GM23338 (cell line): Measurements from ENCODE around the gene SNRNP35.

ENCODE experiments used
- CREB1 ChIP-seq: fragments of 250-450 bp; sonication (Bioruptor Pico); IDR thresholded peaks from 2 replicates; pipeline ENCODE4 v1.5.0; 2020; ENCODE audit warnings: low read depth, mild to moderate bottlenecking, moderate library complexity
- EZH2 ChIP-seq: fragments of 200-600 bp; sonication (generic); IDR thresholded peaks from one replicate; pipeline ENCODE4 v1.8.0; 2017; ENCODE audit warnings: antibody characterized with exemption, mild to moderate bottlenecking, low read depth; ENCODE audit not compliant: unreplicated experiment
- EZH2phosphoT487 ChIP-seq: fragments of 200-600 bp; sonication (generic); IDR thresholded peaks from one replicate; pipeline ENCODE4 v1.8.1; 2018; ENCODE audit warnings: antibody characterized with exemption; ENCODE audit not compliant: unreplicated experiment
- NANOG ChIP-seq: IDR thresholded peaks from 2 replicates; pipeline ENCODE4 v1.6.1; 2016; ENCODE audit warnings: antibody characterized with exemption, borderline replicate concordance
- STAT1 ChIP-seq: IDR thresholded peaks from one replicate; pipeline ENCODE4 v1.6.1; 2016; ENCODE audit warnings: antibody characterized with exemption; ENCODE audit not compliant: unreplicated experiment
- ZNF331 ChIP-seq: fragments of 250-450 bp; sonication (Bioruptor Pico); IDR thresholded peaks from 2 replicates; pipeline ENCODE4 v1.5.0; 2020; ENCODE audit warnings: low read depth, mild to moderate bottlenecking, moderate library complexity
- TF ChIP-seq, protein P1 (sequence below), 2 experiments: fragments of 200-600 bp in 1 of 2; sonication (generic) in 1 of 2; conservative IDR thresholded peaks; 2 replicates each; pipeline versions ENCODE4 v1.5.1 to v1.6.1; 2016 to 2017; ENCODE audit warnings: antibody characterized with exemption in 2 of 2, low read depth in 2 of 2, mild to moderate bottlenecking in 2 of 2, moderate library complexity in 1 of 2
- TF ChIP-seq, protein P2 (sequence below): IDR thresholded peaks from one replicate; pipeline ENCODE4 v1.6.1; 2018; ENCODE audit warnings: antibody characterized with exemption; ENCODE audit not compliant: unreplicated experiment
- TF ChIP-seq, protein P3 (sequence below): IDR thresholded peaks from 2 replicates; pipeline ENCODE4 v1.6.1; 2016; ENCODE audit warnings: antibody characterized with exemption

DNA sequence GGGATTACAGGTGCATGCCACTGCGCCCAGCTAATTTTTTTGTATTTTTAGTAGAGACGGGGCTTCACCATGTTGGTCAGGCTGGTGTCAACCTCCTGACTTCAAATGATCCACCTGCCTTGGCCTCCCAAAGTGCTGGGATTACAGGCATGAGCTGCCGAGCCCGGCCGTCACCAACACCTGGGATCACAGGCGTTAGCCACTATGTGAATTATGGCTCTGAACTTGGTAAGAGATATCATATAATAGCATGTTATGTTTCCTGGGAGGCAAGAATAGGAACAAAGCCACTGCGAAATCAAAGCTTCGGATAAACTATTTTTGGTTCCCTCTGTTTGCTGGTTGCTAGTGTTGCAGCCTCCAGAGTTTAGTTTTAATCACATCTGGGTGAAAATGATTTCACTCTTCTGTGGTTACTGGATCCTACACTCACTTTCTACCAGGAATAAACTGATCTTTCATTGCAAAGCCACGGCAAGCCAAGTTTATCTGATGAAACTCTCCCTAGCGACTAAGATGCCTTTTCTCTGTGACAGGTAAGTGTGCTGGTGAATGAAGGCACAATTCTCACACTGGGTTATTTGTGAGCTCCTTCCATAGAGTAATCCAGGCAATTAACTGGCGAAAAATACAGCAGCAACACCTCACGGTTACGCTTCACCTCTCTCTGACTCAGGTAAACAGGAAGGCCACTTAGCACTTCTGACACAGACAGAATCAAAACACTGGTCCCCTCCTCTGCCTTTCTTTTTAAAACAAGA lies 16.7 kb downstream of the SNRNP35 start:
- TF ChIP-seq, protein P1, sequence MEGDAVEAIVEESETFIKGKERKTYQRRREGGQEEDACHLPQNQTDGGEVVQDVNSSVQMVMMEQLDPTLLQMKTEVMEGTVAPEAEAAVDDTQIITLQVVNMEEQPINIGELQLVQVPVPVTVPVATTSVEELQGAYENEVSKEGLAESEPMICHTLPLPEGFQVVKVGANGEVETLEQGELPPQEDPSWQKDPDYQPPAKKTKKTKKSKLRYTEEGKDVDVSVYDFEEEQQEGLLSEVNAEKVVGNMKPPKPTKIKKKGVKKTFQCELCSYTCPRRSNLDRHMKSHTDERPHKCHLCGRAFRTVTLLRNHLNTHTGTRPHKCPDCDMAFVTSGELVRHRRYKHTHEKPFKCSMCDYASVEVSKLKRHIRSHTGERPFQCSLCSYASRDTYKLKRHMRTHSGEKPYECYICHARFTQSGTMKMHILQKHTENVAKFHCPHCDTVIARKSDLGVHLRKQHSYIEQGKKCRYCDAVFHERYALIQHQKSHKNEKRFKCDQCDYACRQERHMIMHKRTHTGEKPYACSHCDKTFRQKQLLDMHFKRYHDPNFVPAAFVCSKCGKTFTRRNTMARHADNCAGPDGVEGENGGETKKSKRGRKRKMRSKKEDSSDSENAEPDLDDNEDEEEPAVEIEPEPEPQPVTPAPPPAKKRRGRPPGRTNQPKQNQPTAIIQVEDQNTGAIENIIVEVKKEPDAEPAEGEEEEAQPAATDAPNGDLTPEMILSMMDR (conservative IDR thresholded peaks at IDR 0.05; ENCODE audit: low read depth in 2 of 2), result no peak
- TF ChIP-seq, protein P2, sequence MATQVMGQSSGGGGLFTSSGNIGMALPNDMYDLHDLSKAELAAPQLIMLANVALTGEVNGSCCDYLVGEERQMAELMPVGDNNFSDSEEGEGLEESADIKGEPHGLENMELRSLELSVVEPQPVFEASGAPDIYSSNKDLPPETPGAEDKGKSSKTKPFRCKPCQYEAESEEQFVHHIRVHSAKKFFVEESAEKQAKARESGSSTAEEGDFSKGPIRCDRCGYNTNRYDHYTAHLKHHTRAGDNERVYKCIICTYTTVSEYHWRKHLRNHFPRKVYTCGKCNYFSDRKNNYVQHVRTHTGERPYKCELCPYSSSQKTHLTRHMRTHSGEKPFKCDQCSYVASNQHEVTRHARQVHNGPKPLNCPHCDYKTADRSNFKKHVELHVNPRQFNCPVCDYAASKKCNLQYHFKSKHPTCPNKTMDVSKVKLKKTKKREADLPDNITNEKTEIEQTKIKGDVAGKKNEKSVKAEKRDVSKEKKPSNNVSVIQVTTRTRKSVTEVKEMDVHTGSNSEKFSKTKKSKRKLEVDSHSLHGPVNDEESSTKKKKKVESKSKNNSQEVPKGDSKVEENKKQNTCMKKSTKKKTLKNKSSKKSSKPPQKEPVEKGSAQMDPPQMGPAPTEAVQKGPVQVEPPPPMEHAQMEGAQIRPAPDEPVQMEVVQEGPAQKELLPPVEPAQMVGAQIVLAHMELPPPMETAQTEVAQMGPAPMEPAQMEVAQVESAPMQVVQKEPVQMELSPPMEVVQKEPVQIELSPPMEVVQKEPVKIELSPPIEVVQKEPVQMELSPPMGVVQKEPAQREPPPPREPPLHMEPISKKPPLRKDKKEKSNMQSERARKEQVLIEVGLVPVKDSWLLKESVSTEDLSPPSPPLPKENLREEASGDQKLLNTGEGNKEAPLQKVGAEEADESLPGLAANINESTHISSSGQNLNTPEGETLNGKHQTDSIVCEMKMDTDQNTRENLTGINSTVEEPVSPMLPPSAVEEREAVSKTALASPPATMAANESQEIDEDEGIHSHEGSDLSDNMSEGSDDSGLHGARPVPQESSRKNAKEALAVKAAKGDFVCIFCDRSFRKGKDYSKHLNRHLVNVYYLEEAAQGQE, result no peak
- TF ChIP-seq, protein P3, sequence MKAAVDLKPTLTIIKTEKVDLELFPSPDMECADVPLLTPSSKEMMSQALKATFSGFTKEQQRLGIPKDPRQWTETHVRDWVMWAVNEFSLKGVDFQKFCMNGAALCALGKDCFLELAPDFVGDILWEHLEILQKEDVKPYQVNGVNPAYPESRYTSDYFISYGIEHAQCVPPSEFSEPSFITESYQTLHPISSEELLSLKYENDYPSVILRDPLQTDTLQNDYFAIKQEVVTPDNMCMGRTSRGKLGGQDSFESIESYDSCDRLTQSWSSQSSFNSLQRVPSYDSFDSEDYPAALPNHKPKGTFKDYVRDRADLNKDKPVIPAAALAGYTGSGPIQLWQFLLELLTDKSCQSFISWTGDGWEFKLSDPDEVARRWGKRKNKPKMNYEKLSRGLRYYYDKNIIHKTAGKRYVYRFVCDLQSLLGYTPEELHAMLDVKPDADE, result no peak
- TF ChIP-seq STAT1, result no peak
- TF ChIP-seq EZH2, result no peak
- no peak for TF ChIP-seq NANOG
- TF ChIP-seq ZNF331 (CRISPR knock-in tag), result no peak
- no peak for TF ChIP-seq EZH2phosphoT487
- no peak for TF ChIP-seq CREB1 (CRISPR knock-in tag)
